Measurements from ENCODE around the gene TMEM190. TPM values are rescaled to one million over a fixed set of nuclear protein-coding genes. Genes with fewer than 3 reads are reported as not detected.
"Not testable (repeated sequence)": the region's sequence is repeated elsewhere in the genome, so short reads cannot be mapped to it uniquely, and the experiment has no call there.

TMEM190 gene
- total RNA-seq, 1 donor from 2014 or later, result not detected

DNA sequence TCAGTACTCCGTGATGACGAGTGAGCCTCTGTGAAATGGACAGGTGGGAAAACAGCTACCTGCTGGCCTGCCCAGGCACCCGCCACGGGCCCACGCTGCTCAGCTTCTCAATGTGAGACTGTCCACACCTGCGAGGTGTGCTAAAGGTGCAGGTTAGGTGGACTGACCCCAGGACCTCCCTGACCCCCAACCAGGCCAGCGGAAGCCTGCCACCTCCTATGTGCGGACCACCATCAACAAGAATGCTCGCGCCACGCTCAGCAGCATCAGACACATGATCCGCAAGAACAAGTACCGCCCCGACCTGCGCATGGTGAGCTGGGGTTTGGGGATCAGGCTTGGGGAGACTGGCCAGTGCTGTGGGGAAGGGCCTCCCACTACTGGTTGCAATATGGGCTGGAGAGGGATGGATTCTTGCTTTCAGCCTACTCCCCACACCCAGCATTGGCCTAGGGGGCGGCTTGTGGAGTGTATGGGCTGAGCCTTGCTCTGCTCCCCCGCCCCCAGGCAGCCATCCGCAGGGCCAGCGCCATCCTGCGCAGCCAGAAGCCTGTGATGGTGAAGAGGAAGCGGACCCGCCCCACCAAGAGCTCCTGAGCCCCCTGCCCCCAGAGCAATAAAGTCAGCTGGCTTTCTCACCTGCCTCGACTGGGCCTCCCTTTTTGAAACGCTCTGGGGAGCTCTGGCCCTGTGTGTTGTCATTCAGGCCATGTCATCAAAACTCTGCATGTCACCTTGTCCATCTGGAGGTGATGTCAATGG is 11.3 kb downstream of the TMEM190 start:
- intact Hi-C loops (cut with micrococcal nuclease), result loop anchor here (5.0 to 10.0 kb wide), 2 partner anchors 74 to 247 kb away; partner anchors contain the start of genes C19orf85 and ISOC2

GRCh38 chr19:55389386-55390317 is 13.0 kb downstream of the TMEM190 start:
- intact Hi-C loops (cut with micrococcal nuclease), result loop anchor here (5.0 to 10.0 kb wide), 2 partner anchors 73 to 245 kb away; partner anchors contain the start of genes C19orf85 and ISOC2

DNA sequence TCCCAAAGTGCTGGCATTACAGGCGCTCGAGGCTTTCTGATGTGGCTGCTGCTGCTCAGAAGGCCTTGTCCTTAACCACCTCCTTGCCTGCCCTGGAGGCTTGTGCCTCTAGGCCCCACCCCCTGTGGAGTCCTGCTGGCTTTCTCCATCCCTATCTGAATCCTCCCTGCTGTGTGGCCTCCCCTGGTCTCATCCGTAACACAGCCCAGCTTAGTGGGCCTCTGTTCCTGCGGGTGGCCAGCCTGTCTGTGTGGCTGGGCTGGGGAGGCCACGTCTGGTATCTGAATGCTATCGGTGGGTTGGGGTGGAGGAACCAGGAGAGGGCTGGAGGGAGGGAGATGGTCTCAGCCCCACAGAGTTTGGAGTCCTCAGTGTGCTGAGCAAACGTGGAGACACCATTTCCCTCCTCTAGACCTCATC is 13.8 kb downstream of the TMEM190 start:
- intact Hi-C loops (cut with micrococcal nuclease), result no loop called here

- intact Hi-C loops (cut with micrococcal nuclease), result no loop called here
Measured at GRCh38 chr19:55391191-55391670, 14.6 kb downstream of the TMEM190 start.

DNA sequence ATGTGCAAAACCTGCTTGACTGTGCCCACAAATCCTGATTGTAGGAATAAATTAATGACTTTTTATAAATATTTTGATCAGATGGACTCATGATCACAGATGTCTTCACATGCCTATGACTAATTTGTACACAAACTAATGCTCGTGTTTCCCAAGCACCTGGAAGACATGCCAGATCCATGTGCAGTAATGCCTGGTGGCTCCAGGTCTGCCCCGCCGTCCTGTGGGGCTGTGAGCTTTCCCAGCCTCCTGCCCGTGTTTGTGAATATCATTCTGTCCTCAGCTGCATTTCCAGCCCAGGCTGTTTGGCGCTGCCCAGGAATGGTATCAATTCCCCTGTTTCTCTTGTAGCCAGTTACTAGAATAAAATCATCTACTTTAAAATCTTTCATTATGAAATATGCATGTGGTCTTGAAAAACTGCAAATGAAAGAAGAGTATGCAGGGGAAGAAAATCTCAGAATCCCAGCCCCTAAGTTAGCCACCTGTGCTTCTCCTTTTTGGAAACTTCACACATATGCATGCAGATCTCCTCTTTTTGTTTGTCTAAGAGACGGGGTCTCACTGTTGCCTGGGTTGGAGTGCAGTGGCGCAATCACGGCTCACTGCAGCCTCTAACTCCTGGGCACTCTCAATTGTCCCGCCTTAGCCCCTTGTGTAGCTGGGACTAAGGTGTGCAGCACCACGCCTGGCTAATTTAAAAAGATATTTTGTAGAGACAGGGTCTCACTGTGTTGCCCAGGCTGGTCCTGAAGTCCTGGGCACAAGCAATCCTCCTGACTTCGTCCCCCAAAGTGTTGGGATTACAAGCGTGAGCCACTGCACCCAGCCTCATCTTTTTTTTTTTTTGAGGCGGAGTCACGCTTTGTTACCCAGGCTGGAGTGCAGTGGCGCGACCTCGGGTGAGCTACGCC is 15.3 kb downstream of the TMEM190 start:
- intact Hi-C loops (cut with micrococcal nuclease), result no loop called here

DNA sequence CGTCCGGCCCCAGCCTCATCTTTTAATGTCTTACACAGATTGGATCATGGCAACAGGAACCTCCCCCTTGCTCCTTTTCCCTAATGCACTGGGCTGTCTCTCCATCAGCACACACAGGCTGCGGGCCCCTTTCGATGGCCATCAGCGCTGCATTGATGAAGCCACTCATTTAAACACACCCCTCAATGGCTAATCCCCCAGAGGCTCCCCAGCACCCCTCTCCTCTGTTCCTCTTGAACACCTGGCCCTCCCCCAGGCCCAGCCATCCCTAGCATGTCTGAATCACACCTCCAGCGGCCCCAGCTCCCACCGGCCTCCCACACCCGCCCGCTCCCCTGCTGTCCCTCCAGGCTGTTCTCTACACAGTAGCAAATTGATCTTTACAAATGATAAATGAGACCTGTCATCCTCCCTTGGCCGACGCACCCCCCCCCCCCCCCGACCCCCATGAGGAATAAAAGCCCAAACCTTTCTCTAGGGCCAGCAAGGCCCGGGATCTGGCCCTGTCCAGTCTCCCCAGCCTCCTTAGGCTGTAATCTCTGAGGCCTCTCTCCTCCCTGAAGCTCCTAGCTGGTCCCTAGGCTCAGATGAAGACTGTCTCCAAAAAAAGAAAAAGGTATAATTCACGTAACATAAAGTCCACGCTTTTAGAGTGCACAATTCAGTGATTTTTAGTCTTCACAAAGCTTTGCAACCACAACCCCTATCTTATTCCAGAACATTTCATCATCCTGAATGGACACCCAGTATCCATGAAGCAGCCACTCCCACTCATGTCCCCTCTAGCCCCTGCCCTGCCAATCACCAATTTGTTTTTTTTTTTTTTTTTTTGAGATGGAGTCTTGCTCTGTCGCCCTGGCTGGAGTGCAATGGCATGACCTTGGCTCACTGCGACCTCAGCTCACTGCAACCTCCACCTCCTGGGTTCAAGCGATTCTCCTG is 16.5 kb downstream of the TMEM190 start:
- intact Hi-C loops (cut with micrococcal nuclease), result no loop called here

- intact Hi-C loops (cut with micrococcal nuclease), result no loop called here
Measured at GRCh38 chr19:55398200-55398925, 21.7 kb downstream of the TMEM190 start.

GRCh38 chr19:55400281-55401087 is 23.9 kb downstream of the TMEM190 start:
- intact Hi-C loops (cut with micrococcal nuclease), result no loop called here

- intact Hi-C loops (cut with micrococcal nuclease), result not testable (repeated sequence)
Measured at GRCh38 chr19:55401390-55401789, 24.8 kb downstream of the TMEM190 start.

DNA sequence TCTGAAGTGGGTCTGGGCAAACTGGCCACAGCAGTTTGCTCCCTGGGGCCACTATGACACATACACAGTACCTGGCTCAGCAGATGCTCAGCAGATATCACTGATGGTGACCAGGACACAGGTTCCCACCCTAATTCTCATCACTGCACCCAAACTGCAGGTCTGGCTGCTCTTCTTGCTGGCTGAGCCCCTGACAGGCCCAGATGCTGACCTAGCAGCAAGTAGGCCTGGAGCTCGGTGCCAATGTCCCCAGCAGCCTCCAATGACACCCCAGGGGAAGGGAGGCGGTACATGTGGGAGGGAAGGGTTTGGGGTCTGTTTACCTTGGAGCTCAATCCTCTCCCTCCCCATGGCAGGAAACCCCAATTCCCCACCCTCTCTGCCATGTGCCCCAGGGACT is 25.9 kb downstream of the TMEM190 start:
- intact Hi-C loops (cut with micrococcal nuclease), result no loop called here

DNA sequence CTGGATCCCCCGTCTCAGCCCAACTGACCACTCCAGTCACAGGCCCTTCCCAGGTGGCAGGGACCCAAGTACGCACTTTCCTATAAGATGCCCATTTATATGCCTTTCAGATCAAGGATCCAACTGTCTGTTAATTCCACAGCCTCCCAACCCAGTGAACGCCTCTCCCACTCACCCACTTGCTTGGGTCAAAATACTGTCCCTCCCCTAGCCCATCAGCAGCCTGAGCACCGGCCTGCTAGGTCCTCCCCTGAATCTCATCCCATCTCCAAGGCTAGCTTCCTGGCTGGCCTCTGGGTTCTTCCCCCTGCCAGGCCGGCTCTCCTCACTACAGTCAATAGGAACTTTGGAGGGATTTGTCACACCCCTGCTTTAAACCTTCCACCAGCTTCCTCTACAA is 29.0 kb downstream of the TMEM190 start:
- intact Hi-C loops (cut with micrococcal nuclease), result loop anchor here (5.0 kb wide), 2 partner anchors 103 to 288 kb away; partner anchors contain the start of gene PPP1R12C

DNA sequence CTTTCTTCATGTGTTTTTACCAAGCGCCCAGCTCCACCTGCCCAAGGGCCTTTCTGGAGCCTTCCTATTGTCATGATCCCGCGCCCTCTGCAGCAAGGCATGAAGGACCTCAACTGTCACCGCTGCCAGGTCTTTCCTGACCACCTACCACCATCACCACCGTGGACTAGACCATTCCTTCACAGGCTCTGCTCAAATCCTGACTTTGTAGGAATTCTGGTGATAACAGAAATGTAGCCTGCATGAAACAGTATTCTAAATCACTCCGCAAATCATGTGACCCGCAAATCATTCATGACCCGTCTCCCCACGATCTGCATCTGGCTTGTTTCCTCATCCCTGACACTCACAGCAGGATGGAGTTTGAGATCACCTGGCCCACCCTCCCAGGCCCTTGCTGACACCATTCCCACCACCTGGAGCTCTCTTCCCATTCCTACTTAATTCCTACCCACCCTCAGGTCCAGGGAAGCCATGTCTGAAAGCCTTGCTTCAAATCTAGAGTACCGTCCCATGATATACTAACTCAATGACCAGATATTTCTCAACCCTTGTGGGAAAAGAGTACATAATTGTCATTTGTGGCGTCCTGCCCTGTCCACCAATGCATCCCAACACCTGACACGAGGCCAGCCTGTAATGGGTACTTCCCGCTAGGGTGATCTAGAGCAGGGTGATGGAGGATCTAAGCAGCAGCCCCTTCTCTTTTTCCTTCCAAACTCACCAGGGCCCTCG is 29.6 kb downstream of the TMEM190 start:
- intact Hi-C loops (cut with micrococcal nuclease), result loop anchor here (5.0 kb wide), 2 partner anchors 104 to 289 kb away; partner anchors contain the start of gene PPP1R12C

DNA sequence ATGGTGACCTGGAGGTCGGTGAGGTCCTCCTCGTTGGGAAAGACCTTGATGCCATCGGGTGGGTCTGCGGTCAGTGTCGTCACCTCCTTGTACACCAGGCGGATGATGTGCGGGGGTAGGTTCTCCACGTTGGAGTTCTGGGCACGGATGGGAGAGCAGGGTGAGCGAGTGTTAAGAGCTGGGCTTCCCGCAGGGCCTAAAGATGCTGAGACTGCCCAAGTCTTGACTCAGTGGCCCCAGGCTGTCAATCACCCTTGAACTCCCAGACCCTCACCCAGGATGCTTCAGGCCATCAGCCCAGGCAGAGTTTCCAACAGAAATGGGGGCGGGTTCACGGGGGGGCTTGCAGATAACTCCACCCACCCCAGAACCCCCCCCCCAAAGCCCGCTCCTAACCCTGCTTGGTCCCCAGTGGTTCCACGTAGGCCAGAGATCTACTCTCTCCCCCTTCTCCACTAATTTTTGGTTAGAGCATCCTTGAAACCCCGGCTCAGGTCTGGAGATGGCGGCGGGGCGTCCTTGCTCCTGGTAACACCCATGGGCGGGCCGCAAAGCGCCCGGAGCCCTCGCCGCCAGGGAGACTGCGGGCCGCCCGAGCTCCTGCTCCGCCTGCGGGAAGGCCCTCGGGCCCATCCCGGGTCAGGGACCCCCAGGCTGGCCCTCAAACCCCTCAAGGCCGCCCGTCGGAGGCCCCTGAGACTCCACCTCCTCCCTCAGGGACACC is 30.4 kb downstream of the TMEM190 start:
- intact Hi-C loops (cut with micrococcal nuclease), result loop anchor here (1.0 to 5.0 kb wide), 3 partner anchors 22 to 290 kb away; partner anchors contain the start of genes PPP1R12C and RPL28

DNA sequence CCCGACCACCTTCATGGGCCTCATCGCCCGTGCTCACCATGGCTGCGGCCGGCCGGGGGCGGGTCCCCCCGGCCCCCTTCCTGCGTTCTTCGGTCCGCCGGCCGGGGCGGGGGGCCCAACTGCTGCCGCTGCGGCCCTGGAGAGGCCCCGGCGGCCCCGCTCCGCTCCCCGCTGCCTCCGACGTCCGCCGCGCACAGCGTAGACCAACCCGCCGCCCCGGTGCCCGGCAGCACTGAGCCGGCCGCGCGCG is 30.8 kb downstream of the TMEM190 start, which contains the start of gene UBE2S:
Gene UBE2S (minus strand): TSS at position 239 of the 250 bp plus-strand sequence. CDS start 199 bp downstream, at position 40.
- intact Hi-C loops (cut with micrococcal nuclease), result loop anchor here (1.0 to 5.0 kb wide), 3 partner anchors 22 to 290 kb away; partner anchors contain the start of genes PPP1R12C and RPL28

DNA sequence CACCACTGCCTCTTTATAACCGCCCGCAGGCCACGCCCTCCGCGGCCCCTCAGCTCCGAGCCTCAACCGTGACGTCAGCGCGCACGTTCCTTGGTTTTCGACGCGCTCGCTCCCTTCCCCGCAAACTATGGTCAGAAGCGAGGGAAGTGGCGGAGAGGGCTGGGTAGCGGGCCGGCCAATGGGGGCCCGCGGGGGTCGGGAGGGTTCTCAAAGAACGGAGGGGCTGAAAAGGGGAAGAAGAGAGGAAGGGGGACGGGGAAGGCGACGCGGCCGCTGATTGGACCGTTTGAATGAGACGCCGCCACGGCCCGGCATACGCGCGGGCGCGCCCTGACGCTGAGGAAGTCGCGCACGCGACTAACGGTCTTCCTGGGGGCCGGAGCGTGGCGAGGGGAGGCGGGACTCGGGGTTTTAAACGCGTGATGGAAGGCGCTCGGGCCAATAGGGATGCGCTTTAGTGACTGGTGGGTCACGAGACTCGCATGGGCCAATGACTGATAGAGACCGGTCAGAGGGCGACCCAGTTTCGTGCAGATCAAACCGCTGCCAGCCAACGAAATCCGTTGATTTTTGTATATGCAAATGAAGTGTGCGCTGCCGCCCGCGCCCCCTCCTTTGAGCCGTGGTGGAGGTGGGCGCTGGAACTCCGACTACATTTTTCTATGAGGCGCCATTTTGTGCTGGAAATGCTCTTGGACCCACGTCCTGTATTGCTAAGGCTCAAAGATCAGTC is 31.3 kb downstream of the TMEM190 start:
- intact Hi-C loops (cut with micrococcal nuclease), result loop anchor here (1.0 to 5.0 kb wide), 8 partner anchors 23 to 291 kb away; partner anchors contain the start of genes HSPBP1, KMT5C, PPP1R12C and PPP6R1

GRCh38 chr19:55408533-55408872 is 31.9 kb downstream of the TMEM190 start:
- intact Hi-C loops (cut with micrococcal nuclease), result loop anchor here (1.0 to 5.0 kb wide), 7 partner anchors 68 to 291 kb away; partner anchors contain the start of genes HSPBP1, KMT5C, PPP1R12C and PPP6R1

All from T-helper 2 cell treated with Interferon-gamma antibody and Interleukin-4, amounts not matched to agents 100 ng/mL and 5 ng/mL, for 36 hours (primary cell).